Fibroblast of lung (primary cell): ENCODE measurements around the gene SGK2. TPM values are rescaled to one million over a fixed set of nuclear protein-coding genes. Genes with fewer than 3 reads are reported as not detected.

ENCODE experiments used
- DNase-seq, 2 donors: peaks; one replicate each; pipeline versions ENCODE4 v3.0.0 to v3.0.0-alpha.2; 2010; ENCODE audit warnings: low read depth in 2 of 2
- H2AFZ ChIP-seq: 2 replicates; pipeline ENCODE4 v1.5.1; 2012; ENCODE audit warnings: low read length, control low read depth, inconsistent platforms
- H3K27ac ChIP-seq: 2 replicates; pipeline ENCODE4 v1.5.1; 2011; ENCODE audit warnings: low read length, control low read depth; ENCODE audit not compliant: insufficient read depth
- H3K27me3 ChIP-seq: 2 replicates; pipeline ENCODE4 v1.5.1; 2011; ENCODE audit warnings: mild to moderate bottlenecking, low read length; ENCODE audit not compliant: control insufficient read depth, insufficient read depth
- H3K36me3 ChIP-seq: 2 replicates; pipeline ENCODE4 v1.5.1; 2011; ENCODE audit warnings: low read length; ENCODE audit not compliant: control insufficient read depth, insufficient read depth
- H3K4me1 ChIP-seq: 2 replicates; pipeline ENCODE4 v1.5.1; 2011; ENCODE audit warnings: low read length; ENCODE audit not compliant: control insufficient read depth, insufficient read depth; ENCODE audit errors: extremely low read depth
- H3K4me2 ChIP-seq: 2 replicates; pipeline ENCODE4 v1.5.1; 2011; ENCODE audit warnings: low read length, control low read depth; ENCODE audit not compliant: insufficient read depth; ENCODE audit errors: extremely low read depth
- H3K4me3 ChIP-seq, 4 experiments: fragments of 200-600 bp in 1 of 4; sonication (generic) in 1 of 4; replicated peaks in 1 of 4; 2 replicates each; pipeline ENCODE4 v1.5.1; 2011 to 2016; ENCODE audit warnings: low read length in 4 of 4, low read depth in 3 of 4, mild to moderate bottlenecking in 3 of 4, control low read depth in 2 of 4, inconsistent platforms in 1 of 4, mixed read lengths in 1 of 4; ENCODE audit not compliant: insufficient read depth in 1 of 4; ENCODE audit errors: control extremely low read depth in 1 of 4
- H3K79me2 ChIP-seq: 2 replicates; pipeline ENCODE4 v1.5.1; 2012; ENCODE audit warnings: mild to moderate bottlenecking, low read length, inconsistent platforms; ENCODE audit not compliant: control insufficient read depth, insufficient read depth
- H3K9ac ChIP-seq: 2 replicates; pipeline ENCODE4 v1.5.1; 2011; ENCODE audit warnings: mild to moderate bottlenecking, low read length, control low read depth; ENCODE audit not compliant: insufficient read depth
- H3K9me3 ChIP-seq: 2 replicates; pipeline ENCODE4 v1.5.1; 2012; ENCODE audit warnings: low read depth, low read length; ENCODE audit not compliant: control insufficient read depth, insufficient read depth
- H4K20me1 ChIP-seq: 2 replicates; pipeline ENCODE4 v1.5.1; 2011; ENCODE audit warnings: low read length; ENCODE audit not compliant: control insufficient read depth, insufficient read depth; ENCODE audit errors: extremely low read depth
- CTCF ChIP-seq, 2 donors: IDR thresholded peaks in 1 of 2; conservative IDR thresholded peaks in 1 of 2; 1 replicate in 1 of 2; 2 replicates in 1 of 2; pipeline ENCODE4 v1.5.1; 2011 to 2012; ENCODE audit warnings: low read length in 2 of 2, control low read depth in 1 of 2, inconsistent platforms in 1 of 2, low read depth in 1 of 2, mild to moderate bottlenecking in 1 of 2
- EZH2 ChIP-seq: IDR thresholded peaks from 2 replicates; pipeline ENCODE4 v1.5.1; 2012; ENCODE audit warnings: low read length, control low read depth, mild to moderate bottlenecking; ENCODE audit errors: missing control alignments
- polyA plus RNA-seq, 2 donors: library from polyadenylated mRNA; depleted of rRNA in 1 of 2; stranded (reverse) in 1 of 2; unstranded in 1 of 2; fragments of >200 nt; gene quantifications; 2 replicates each; pipeline ENCODE4 v1.2.1, GENCODE V29; 2011 to 2012; ENCODE audit warnings: missing spikeins in 1 of 2
- total RNA-seq: library from RNA; depleted of rRNA; stranded (reverse); fragments of >200 nt; gene quantifications from 2 replicates; pipeline ENCODE4 v1.2.1, GENCODE V29; 2014

SGK2 gene
- total and polyA plus RNA-seq, 2 donors (not counting 1 experiment from before 2014, with no cell fraction given), result 0.05 to 0.66 TPM

- no peak overlapping the region for H2AFZ ChIP-seq
- no peak for DNase-seq
- no peaks in the 10 kb centered on the region for H4K20me1 ChIP-seq
- H3K36me3 ChIP-seq, result no peaks in the 10 kb centered on the region
- H3K79me2 ChIP-seq, result no peaks in the 10 kb centered on the region
- no peaks in the 10 kb centered on the region for H3K4me1 ChIP-seq
- H3K4me2 ChIP-seq, result no peak overlapping the region
- H3K27me3 ChIP-seq, result peaks cover 3% of the 10 kb centered on the region
- no peak overlapping the region for H3K27ac ChIP-seq
- H3K9ac ChIP-seq, result no peak overlapping the region
- H3K4me3 ChIP-seq, result no peak overlapping the region
- TF ChIP-seq CTCF (conservative IDR thresholded peaks at IDR 0.05 in 1 of 2, IDR thresholded peaks at IDR 0.05 in 1 of 2; ENCODE audit: low read depth in 1 of 2, low read length in 2 of 2) (no peak), EZH2 (no peak)
- H3K9me3 ChIP-seq, result no peaks in the 10 kb centered on the region
Observed at GRCh38 chr20:43530321-43531090, 28.3 kb upstream of the SGK2 start.

DNA sequence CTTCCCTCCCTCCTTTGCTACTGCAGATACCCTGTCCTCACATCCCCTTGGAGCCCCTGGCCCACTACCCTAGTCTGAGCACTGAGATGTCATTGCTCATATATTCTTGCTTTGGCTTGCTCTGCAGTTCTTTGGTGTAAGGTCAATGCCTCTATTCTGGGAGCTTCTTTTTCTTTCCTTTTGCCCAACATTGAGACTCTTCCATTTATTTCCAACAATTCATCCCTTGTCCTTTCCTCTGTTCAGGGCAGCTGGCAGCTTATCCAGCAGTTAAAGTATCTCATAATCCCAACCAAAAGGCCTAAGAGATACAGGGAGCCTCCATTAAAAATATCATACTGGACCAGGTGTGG is 27.8 kb upstream of the SGK2 start:
- no peaks in the 10 kb centered on the region for H3K9me3 ChIP-seq
- DNase-seq, result no peak

More for the DNA sequence above, 27.8 kb upstream of the SGK2 start:
- Histone ChIP-seq H3K9ac (no peak overlapping the region), H4K20me1 (no peaks in the 10 kb centered on the region), H2AFZ (no peak overlapping the region), H3K4me3 (no peak overlapping the region), H3K79me2 (no peaks in the 10 kb centered on the region), H3K4me1 (no peaks in the 10 kb centered on the region), H3K27ac (no peak overlapping the region), H3K27me3 (peaks cover 2% of the 10 kb centered on the region), H3K4me2 (no peak overlapping the region), H3K36me3 (no peaks in the 10 kb centered on the region)
- TF ChIP-seq EZH2, result no peak
- no peak for TF ChIP-seq CTCF (conservative IDR thresholded peaks at IDR 0.05 in 1 of 2, IDR thresholded peaks at IDR 0.05 in 1 of 2; ENCODE audit: low read depth in 1 of 2, low read length in 2 of 2)
